ENCODE data around the gene CBL.

GRCh38 chr11:119158467-119158866 is 47.7 kb upstream of the CBL start:
- TF ChIP-seq CTCF (conservative IDR thresholded peaks at IDR 0.05; ENCODE audit: low read length) (no peak), EZH2phosphoT487 (IDR thresholded peaks at IDR 0.05; ENCODE audit: borderline replicate concordance) (no peak)
